ENCODE measurements around the gene MAP3K21. TPM values are rescaled to one million over a fixed set of nuclear protein-coding genes. Genes with fewer than 3 reads are reported as not detected.

MAP3K21 gene
- polyA plus RNA-seq (2013, experiment 1 of 2): 0.92 TPM
- 0.76 TPM for polyA plus RNA-seq (2013, experiment 2 of 2)

DNA sequence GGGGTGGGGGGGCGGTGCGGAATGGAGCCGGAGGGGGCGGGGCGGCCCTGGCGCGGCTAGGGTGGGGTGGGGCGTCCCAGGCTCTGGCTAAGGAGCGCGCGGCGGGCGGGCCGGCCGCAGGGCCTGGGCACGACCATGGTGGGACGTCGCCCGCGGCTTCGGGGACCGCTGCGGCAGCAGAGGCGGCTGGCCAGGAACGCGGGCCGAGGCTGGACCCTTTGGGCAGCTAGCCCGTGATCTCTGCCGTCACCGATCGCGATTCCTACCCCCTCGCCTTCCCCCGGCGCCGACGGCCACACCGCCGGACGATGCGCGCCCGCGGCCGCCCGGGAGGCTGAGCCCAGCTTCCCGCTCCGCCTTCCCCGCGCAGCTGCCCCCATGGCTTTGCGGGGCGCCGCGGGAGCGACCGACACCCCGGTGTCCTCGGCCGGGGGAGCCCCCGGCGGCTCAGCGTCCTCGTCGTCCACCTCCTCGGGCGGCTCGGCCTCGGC is at the start of gene MAP3K21:
TSS of gene MAP3K21 (plus strand) at position 74 of the 491 bp plus-strand sequence. CDS start at position 379, 305 bp downstream.
- WGBS, 2 experiments (ENCODE audit: insufficient coverage in 2 of 2): 0 to 1% methylated on average over 30 to 59 of the region's 68 CpGs
- Histone ChIP-seq H3K27ac (ENCODE audit: low read depth, low read length, severe bottlenecking) (no peak within 1 kb of the TSS), H3K4me3 (ENCODE audit: extremely low read depth, insufficient read depth, low read length, poor library complexity, severe bottlenecking) (peak within 1 kb of the TSS; percentile 51), H3K36me3 (ENCODE audit: control insufficient read depth, insufficient read depth, low read length) (no peaks in the 10 kb centered on the region), H3K9me3 (ENCODE audit: control insufficient read depth, low read length) (no peaks in the 10 kb centered on the region), H3K4me1 (ENCODE audit: control insufficient read depth, insufficient read depth, low read length, poor library complexity, severe bottlenecking) (no peaks in the 10 kb centered on the region)

DNA sequence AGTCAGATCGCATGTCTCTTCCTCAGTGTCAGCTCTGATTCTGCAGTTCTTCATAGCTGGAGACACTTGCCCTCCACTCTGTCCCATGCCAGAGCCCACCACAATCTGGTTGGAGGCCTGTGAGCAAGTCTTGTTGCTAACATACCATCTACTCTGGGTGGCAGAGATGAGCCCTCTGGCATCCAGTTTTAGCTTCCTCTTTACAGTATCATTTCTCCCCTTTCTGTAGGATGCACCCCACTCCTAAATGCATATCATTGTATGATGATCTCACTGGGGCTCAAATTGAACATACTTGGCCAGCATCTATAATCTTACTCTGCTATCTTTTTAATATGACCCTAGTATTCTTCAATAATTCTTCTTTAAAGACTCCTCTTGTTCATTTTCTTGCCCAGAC is 48.9 kb upstream of the MAP3K21 start:
- Histone ChIP-seq H3K9me3 (ENCODE audit: control insufficient read depth, low read length) (no peaks in the 10 kb centered on the region), H3K36me3 (ENCODE audit: control insufficient read depth, insufficient read depth, low read length) (no peaks in the 10 kb centered on the region), H3K4me1 (ENCODE audit: control insufficient read depth, insufficient read depth, low read length, poor library complexity, severe bottlenecking) (peaks cover 4% of the 10 kb centered on the region), H3K27ac (ENCODE audit: low read depth, low read length, severe bottlenecking) (no peak overlapping the region), H3K4me3 (ENCODE audit: extremely low read depth, insufficient read depth, low read length, poor library complexity, severe bottlenecking) (no peak overlapping the region)
- 100% methylated on average over 1 of the region's 1 CpG for WGBS, 2 experiments (ENCODE audit: insufficient coverage in 2 of 2)

- 100% methylated on average over 1 of the region's 2 CpGs for WGBS, 2 experiments (ENCODE audit: insufficient coverage in 2 of 2)
- H3K27ac ChIP-seq (ENCODE audit: low read depth, low read length, severe bottlenecking): no peak overlapping the region
- H3K4me1 ChIP-seq (ENCODE audit: control insufficient read depth, insufficient read depth, low read length, poor library complexity, severe bottlenecking): peaks cover 4% of the 10 kb centered on the region
Measured at GRCh38 chr1:233279971-233280370, 47.6 kb upstream of the MAP3K21 start.

GRCh38 chr1:233281711-233282581 is 45.6 kb upstream of the MAP3K21 start:
- Histone ChIP-seq H3K4me3 (ENCODE audit: extremely low read depth, insufficient read depth, low read length, poor library complexity, severe bottlenecking) (no peak overlapping the region), H3K36me3 (ENCODE audit: control insufficient read depth, insufficient read depth, low read length) (no peaks in the 10 kb centered on the region), H3K27ac (ENCODE audit: low read depth, low read length, severe bottlenecking) (no peak overlapping the region), H3K9me3 (ENCODE audit: control insufficient read depth, low read length) (no peaks in the 10 kb centered on the region), H3K4me1 (ENCODE audit: control insufficient read depth, insufficient read depth, low read length, poor library complexity, severe bottlenecking) (peaks cover 4% of the 10 kb centered on the region)
- 89 to 93% methylated on average over 7 to 8 of the region's 8 CpGs for WGBS, 2 experiments (ENCODE audit: insufficient coverage in 2 of 2)

More at GRCh38 chr1:233279971-233280370, 47.6 kb upstream of the MAP3K21 start:
- no peak overlapping the region for H3K4me3 ChIP-seq (ENCODE audit: extremely low read depth, insufficient read depth, low read length, poor library complexity, severe bottlenecking)
- H3K36me3 ChIP-seq (ENCODE audit: control insufficient read depth, insufficient read depth, low read length): no peaks in the 10 kb centered on the region
- no peaks in the 10 kb centered on the region for H3K9me3 ChIP-seq (ENCODE audit: control insufficient read depth, low read length)

- Histone ChIP-seq H3K36me3 (ENCODE audit: control insufficient read depth, insufficient read depth, low read length) (peaks cover under 1% of the 10 kb centered on the region), H3K4me1 (ENCODE audit: control insufficient read depth, insufficient read depth, low read length, poor library complexity, severe bottlenecking) (peaks cover 4% of the 10 kb centered on the region), H3K9me3 (ENCODE audit: control insufficient read depth, low read length) (no peaks in the 10 kb centered on the region), H3K4me3 (ENCODE audit: extremely low read depth, insufficient read depth, low read length, poor library complexity, severe bottlenecking) (no peak overlapping the region), H3K27ac (ENCODE audit: low read depth, low read length, severe bottlenecking) (no peak overlapping the region)
- 83 to 98% methylated on average over 1 to 2 of the region's 3 CpGs for WGBS, 2 experiments (ENCODE audit: insufficient coverage in 2 of 2)
Measured at GRCh38 chr1:233282582-233282886, 45.0 kb upstream of the MAP3K21 start.

DNA sequence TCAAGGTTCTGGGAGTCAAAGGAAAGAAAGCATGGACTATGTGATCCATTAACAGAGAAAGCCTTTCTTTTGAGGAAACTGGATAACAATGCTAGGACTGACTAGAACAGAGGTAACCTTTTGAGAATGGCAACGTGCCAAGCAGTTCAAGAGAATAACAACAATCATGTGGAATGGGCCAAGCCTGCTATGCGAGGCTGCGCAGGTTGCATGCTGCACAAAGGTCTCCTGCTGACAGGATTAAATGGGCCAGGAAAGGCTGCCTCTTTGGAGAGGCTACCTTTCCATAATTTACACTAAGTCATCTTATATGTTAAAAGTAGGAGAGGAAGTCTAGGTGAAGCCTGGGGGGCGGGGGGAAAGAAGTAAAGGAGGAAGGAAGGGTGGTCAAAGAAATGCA is 37.8 kb upstream of the MAP3K21 start:
- WGBS, 2 experiments (ENCODE audit: insufficient coverage in 2 of 2): 80% methylated on average over 1 of the region's 4 CpGs; no CpG with 5 or more reads in 1 of the 2 experiments
- H3K4me1 ChIP-seq (ENCODE audit: control insufficient read depth, insufficient read depth, low read length, poor library complexity, severe bottlenecking): peaks cover 7% of the 10 kb centered on the region
- H3K4me3 ChIP-seq (ENCODE audit: extremely low read depth, insufficient read depth, low read length, poor library complexity, severe bottlenecking): no peak overlapping the region
- no peaks in the 10 kb centered on the region for H3K9me3 ChIP-seq (ENCODE audit: control insufficient read depth, low read length)
- peaks cover 14% of the 10 kb centered on the region for H3K36me3 ChIP-seq (ENCODE audit: control insufficient read depth, insufficient read depth, low read length)
- H3K27ac ChIP-seq (ENCODE audit: low read depth, low read length, severe bottlenecking): no peak overlapping the region

DNA sequence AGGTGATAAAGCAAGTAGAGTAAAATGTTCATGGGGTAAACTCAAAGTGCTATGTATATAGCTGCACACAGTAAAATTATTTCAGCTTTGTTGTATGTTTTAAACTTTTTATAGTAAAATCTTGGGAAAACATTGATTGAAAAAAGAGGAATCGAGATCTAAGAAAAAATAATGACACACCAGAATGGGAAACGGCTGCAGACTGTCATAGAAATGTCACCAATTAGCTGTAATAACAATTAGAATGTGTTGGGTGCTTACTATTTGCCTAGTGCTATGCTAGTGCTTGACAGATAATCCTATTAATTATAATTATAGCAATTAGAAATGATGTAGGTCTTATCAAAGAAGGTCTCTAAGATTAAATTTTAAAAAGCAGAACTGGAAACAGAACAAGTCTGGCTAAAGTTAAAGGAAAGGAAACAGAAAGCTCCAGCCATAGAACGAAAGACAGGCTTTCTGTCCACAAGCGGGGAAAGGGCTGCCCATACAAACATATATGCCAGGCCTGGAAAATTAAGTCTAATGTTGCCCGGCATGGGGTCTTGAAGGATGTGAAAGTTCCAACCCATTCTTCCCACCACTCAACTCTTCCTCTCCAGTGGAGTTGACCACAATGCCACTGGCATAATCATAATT is 37.0 kb upstream of the MAP3K21 start:
- WGBS, 2 experiments (ENCODE audit: insufficient coverage in 2 of 2): 82 to 86% methylated on average over 2 to 4 of the region's 5 CpGs
- Histone ChIP-seq H3K27ac (ENCODE audit: low read depth, low read length, severe bottlenecking) (no peak overlapping the region), H3K4me1 (ENCODE audit: control insufficient read depth, insufficient read depth, low read length, poor library complexity, severe bottlenecking) (peaks cover 7% of the 10 kb centered on the region), H3K9me3 (ENCODE audit: control insufficient read depth, low read length) (no peaks in the 10 kb centered on the region), H3K36me3 (ENCODE audit: control insufficient read depth, insufficient read depth, low read length) (peaks cover 14% of the 10 kb centered on the region), H3K4me3 (ENCODE audit: extremely low read depth, insufficient read depth, low read length, poor library complexity, severe bottlenecking) (no peak overlapping the region)

DNA sequence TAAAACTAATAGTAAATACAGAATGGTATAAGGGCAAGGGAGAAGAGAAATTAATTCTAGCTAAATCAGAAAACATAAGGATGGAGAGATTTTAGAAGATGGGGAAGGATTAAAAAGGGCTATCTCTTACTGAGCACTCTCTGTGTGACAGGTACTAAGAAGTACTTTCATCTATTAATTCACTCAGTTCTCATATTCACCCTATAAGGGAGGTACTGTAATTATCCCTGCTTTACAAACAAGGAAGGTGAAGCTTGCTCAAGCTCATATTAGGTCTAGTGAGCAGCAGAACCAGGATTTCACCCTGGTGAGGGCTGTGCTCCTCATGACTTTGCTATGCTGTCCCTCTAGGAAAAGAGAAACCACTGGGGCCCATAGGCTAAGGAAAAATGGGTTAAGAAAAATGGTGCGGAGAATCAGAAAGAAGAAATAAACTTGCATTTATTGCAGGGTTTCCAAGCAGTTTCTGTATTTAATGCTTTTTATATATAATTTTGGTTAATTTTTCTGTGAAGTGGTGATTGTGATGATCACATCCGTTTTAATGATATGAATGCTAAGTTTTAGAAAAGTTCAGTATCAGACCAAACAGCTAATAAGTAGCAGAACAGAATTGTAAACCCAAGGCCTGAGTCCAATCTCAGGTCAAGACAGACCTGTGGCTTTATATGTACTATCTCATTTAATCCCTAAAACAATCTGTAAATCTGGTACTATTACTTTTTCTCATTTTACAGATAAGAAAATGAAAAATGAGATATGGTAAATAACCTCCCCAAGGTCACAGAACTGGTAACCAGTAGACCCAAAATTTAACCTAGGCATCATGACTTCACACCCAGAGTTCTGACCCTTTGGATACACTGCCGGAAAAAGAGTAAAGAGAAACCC is 33.7 kb upstream of the MAP3K21 start:
- WGBS, 2 experiments (ENCODE audit: insufficient coverage in 2 of 2): 90 to 100% methylated on average over 1 to 2 of the region's 3 CpGs
- H3K36me3 ChIP-seq (ENCODE audit: control insufficient read depth, insufficient read depth, low read length): peaks cover 5% of the 10 kb centered on the region
- peaks cover 7% of the 10 kb centered on the region for H3K4me1 ChIP-seq (ENCODE audit: control insufficient read depth, insufficient read depth, low read length, poor library complexity, severe bottlenecking)
- no peak overlapping the region for H3K27ac ChIP-seq (ENCODE audit: low read depth, low read length, severe bottlenecking)
- H3K4me3 ChIP-seq (ENCODE audit: extremely low read depth, insufficient read depth, low read length, poor library complexity, severe bottlenecking): no peak overlapping the region
- no peaks in the 10 kb centered on the region for H3K9me3 ChIP-seq (ENCODE audit: control insufficient read depth, low read length)

DNA sequence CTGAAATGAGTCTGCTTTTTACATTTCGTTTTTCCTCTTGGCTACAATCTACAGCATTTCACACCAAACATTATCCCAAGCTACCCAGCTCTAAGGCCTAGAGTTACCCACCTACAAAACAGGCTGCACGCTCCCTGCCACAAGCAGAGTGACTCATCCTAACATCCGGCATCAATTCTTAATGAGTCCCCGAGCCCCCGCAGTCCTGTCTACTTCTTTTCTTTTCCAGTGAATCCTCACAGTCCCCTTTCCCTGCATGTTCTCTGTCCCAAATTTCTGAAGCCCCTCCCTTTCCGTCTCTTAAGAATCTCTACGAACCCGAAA is 32.6 kb upstream of the MAP3K21 start:
- Histone ChIP-seq H3K9me3 (ENCODE audit: control insufficient read depth, low read length) (no peaks in the 10 kb centered on the region), H3K4me1 (ENCODE audit: control insufficient read depth, insufficient read depth, low read length, poor library complexity, severe bottlenecking) (peaks cover 7% of the 10 kb centered on the region), H3K36me3 (ENCODE audit: control insufficient read depth, insufficient read depth, low read length) (no peaks in the 10 kb centered on the region), H3K27ac (ENCODE audit: low read depth, low read length, severe bottlenecking) (peak overlapping the region; percentile 16), H3K4me3 (ENCODE audit: extremely low read depth, insufficient read depth, low read length, poor library complexity, severe bottlenecking) (peak overlapping the region; percentile 81)
- 0% methylated on average over 7 of the region's 8 CpGs for WGBS, 2 experiments (ENCODE audit: insufficient coverage in 2 of 2)

- Histone ChIP-seq H3K9me3 (ENCODE audit: control insufficient read depth, low read length) (no peaks in the 10 kb centered on the region), H3K27ac (ENCODE audit: low read depth, low read length, severe bottlenecking) (peak within 1 kb of the TSS; percentile 16)
Measured at GRCh38 chr1:233295237-233295974, 32.1 kb upstream of the MAP3K21 start, which contains the start of gene PCNX2. Gene PCNX2, minus strand, starts transcription at chr1:233295725. Its CDS starts 247 bp downstream, at chr1:233295478.

More at GRCh38 chr1:233295237-233295974, 32.1 kb upstream of the MAP3K21 start, which contains the start of gene PCNX2:
- Histone ChIP-seq H3K36me3 (ENCODE audit: control insufficient read depth, insufficient read depth, low read length) (no peaks in the 10 kb centered on the region), H3K4me1 (ENCODE audit: control insufficient read depth, insufficient read depth, low read length, poor library complexity, severe bottlenecking) (peaks cover 7% of the 10 kb centered on the region), H3K4me3 (ENCODE audit: extremely low read depth, insufficient read depth, low read length, poor library complexity, severe bottlenecking) (peak within 1 kb of the TSS; percentile 81)
- 0% methylated on average over 25 to 27 of the region's 54 CpGs for WGBS, 2 experiments (ENCODE audit: insufficient coverage in 2 of 2)
